Upper lobe of left lung (tissue), 4 donors: ENCODE data around the gene SLC22A6.

ENCODE experiments used
- EP300 ChIP-seq, 4 donors: sonication (generic); formaldehyde crosslinking; IDR thresholded peaks; one replicate each; pipeline ENCODE4 v1.5.1; 2017; ENCODE audit warnings: antibody characterized with exemption in 4 of 4, control low read depth in 2 of 4
- POLR2A ChIP-seq, 4 donors: fragments of 450-650 bp; IDR thresholded peaks; one replicate each; pipeline ENCODE4 v1.5.1; 2016 to 2017; ENCODE audit warnings: antibody characterized with exemption in 4 of 4, mild to moderate bottlenecking in 2 of 4
- POLR2AphosphoS5 ChIP-seq, 2 donors: sonication (generic); formaldehyde crosslinking; IDR thresholded peaks; one replicate each; pipeline ENCODE4 v1.5.1; 2017; ENCODE audit warnings: antibody characterized with exemption in 2 of 2
- TF ChIP-seq, protein P1 (sequence below), 6 experiments: fragments of 450-650 bp in 4 of 6; fragments of 200-600 bp in 2 of 6; sonication (generic) in 2 of 6; IDR thresholded peaks; one replicate each; pipeline ENCODE4 v1.5.1; 2016 to 2019; ENCODE audit warnings: antibody characterized with exemption in 6 of 6

DNA sequence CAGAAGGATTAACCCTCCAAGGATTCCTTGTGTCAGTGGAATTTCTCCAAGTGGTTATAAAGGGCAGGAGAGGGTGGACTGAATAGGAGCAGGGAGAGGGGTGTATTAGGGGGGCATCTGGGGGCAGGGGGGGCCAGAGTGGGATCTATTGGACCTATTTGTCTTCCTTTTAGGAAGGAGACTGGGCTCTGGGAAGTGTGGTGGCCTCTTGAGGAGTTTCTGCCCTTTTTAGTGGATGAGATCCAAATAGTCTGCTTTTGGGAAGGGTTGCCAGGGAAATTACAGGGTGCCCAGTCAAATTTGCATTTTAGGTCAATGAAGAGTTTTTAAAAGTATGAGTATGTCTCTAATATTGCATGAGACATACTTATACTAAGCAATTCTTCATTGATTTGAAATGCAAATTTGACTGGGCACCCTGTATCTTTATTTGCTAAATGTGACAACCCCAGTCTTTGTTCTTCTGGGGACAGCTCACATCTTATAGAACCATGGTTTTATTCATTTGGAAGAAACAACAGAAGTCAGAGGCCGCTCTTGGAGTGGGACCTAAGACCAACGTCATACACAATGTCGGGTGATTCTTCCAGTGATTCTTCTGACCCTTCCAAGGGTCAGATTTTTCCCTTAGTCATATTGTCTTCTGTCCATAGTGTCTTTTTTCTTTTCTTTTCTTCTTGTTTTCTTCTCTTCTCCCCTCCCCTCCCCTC, 429 bp upstream of the SLC22A6 start:
- TF ChIP-seq, protein P1, sequence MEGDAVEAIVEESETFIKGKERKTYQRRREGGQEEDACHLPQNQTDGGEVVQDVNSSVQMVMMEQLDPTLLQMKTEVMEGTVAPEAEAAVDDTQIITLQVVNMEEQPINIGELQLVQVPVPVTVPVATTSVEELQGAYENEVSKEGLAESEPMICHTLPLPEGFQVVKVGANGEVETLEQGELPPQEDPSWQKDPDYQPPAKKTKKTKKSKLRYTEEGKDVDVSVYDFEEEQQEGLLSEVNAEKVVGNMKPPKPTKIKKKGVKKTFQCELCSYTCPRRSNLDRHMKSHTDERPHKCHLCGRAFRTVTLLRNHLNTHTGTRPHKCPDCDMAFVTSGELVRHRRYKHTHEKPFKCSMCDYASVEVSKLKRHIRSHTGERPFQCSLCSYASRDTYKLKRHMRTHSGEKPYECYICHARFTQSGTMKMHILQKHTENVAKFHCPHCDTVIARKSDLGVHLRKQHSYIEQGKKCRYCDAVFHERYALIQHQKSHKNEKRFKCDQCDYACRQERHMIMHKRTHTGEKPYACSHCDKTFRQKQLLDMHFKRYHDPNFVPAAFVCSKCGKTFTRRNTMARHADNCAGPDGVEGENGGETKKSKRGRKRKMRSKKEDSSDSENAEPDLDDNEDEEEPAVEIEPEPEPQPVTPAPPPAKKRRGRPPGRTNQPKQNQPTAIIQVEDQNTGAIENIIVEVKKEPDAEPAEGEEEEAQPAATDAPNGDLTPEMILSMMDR (IDR thresholded peaks at IDR 0.05), result no peak
- no peak for TF ChIP-seq POLR2A (IDR thresholded peaks at IDR 0.05)
- TF ChIP-seq POLR2AphosphoS5 (IDR thresholded peaks at IDR 0.05), result no peak
- no peak for TF ChIP-seq EP300 (IDR thresholded peaks at IDR 0.05)
